ENCODE data around the gene ATXN1. TPM values are rescaled to one million over a fixed set of nuclear protein-coding genes. Genes with fewer than 3 reads are reported as not detected.

Gene ATXN1
- total and polyA plus RNA-seq, 2 of the 13 experiments (the other 11 are each of a cell fraction or from before 2014, with no cell fraction given), result 20.7 to 39.5 TPM

DNA sequence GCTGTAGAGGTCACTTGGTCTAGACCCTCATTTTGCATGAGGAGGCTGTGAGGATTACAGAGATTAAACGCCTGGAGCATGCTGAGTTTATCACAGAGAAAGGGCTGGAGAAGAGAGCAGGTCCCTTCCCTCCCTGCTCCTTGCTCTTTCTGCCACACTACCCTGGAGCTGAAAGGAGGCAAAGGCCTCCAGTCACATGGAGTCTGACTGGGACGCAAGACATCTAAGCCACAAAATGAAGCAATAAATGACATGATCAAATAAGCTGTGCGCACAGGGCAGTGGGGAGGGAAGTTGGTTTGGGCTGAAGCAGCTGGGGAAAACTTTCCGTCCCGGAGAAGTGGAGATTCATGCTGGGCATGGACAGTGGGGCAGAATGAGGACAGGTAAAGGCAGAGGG lies 33.3 kb downstream of the ATXN1 start (continued):
- TF ChIP-seq POLR2AphosphoS2 (IDR thresholded peaks at IDR 0.05; ENCODE audit: low read depth, low read length) (peak; percentile 59; the same call in 1 of the 2 replicates), HOXA5 (CRISPR knock-in tag; IDR thresholded peaks at IDR 0.05) (no peak), ZNF720 (CRISPR knock-in tag; IDR thresholded peaks at IDR 0.05) (no peak), ZNF549 (CRISPR knock-in tag; IDR thresholded peaks at IDR 0.05) (no peak), ZFY (CRISPR knock-in tag; IDR thresholded peaks at IDR 0.05) (peak; percentile 21; the same call in 1 of the 2 replicates), ZC3H13 (CRISPR knock-in tag; IDR thresholded peaks at IDR 0.05) (no peak), EP300 (IDR thresholded peaks at IDR 0.05; ENCODE audit: low read depth in 2 of 2, low read length in 2 of 2) (peak in 1 of 2 experiments; percentile 52; a peak in 1 of 4 replicates), EP300 (CRISPR knock-in tag; IDR thresholded peaks at IDR 0.05; ENCODE audit: borderline replicate concordance) (peak; percentile 63; the same call in 1 of the 2 replicates), TERF1 (CRISPR knock-in tag; IDR thresholded peaks at IDR 0.05) (no peak), CBX1 (IDR thresholded peaks at IDR 0.05; ENCODE audit: low read depth) (no peak), ZNF605 (CRISPR knock-in tag; IDR thresholded peaks at IDR 0.05) (0 out of 2 replicates have a peak, but pooled peaks have one; percentile 15), ZNF737 (CRISPR knock-in tag; IDR thresholded peaks at IDR 0.05; ENCODE audit: borderline replicate concordance) (no peak), ZNF772 (CRISPR knock-in tag; IDR thresholded peaks at IDR 0.05) (no peak)
- TF ChIP-seq, protein P1, sequence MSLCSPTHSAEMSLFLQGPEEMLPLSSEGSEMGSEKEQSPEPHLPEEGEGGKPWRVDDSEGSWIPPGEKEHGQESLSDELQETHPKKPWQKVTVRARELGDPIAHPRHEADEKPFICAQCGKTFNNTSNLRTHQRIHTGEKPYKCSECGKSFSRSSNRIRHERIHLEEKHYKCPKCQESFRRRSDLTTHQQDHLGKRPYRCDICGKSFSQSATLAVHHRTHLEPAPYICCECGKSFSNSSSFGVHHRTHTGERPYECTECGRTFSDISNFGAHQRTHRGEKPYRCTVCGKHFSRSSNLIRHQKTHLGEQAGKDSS (CRISPR knock-in tag; IDR thresholded peaks at IDR 0.05; ENCODE audit: borderline replicate concordance, low read depth), result no peak
- TF ChIP-seq, protein P2, sequence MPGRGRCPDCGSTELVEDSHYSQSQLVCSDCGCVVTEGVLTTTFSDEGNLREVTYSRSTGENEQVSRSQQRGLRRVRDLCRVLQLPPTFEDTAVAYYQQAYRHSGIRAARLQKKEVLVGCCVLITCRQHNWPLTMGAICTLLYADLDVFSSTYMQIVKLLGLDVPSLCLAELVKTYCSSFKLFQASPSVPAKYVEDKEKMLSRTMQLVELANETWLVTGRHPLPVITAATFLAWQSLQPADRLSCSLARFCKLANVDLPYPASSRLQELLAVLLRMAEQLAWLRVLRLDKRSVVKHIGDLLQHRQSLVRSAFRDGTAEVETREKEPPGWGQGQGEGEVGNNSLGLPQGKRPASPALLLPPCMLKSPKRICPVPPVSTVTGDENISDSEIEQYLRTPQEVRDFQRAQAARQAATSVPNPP (CRISPR knock-in tag; IDR thresholded peaks at IDR 0.05), result no peak
- TF ChIP-seq, protein P3, sequence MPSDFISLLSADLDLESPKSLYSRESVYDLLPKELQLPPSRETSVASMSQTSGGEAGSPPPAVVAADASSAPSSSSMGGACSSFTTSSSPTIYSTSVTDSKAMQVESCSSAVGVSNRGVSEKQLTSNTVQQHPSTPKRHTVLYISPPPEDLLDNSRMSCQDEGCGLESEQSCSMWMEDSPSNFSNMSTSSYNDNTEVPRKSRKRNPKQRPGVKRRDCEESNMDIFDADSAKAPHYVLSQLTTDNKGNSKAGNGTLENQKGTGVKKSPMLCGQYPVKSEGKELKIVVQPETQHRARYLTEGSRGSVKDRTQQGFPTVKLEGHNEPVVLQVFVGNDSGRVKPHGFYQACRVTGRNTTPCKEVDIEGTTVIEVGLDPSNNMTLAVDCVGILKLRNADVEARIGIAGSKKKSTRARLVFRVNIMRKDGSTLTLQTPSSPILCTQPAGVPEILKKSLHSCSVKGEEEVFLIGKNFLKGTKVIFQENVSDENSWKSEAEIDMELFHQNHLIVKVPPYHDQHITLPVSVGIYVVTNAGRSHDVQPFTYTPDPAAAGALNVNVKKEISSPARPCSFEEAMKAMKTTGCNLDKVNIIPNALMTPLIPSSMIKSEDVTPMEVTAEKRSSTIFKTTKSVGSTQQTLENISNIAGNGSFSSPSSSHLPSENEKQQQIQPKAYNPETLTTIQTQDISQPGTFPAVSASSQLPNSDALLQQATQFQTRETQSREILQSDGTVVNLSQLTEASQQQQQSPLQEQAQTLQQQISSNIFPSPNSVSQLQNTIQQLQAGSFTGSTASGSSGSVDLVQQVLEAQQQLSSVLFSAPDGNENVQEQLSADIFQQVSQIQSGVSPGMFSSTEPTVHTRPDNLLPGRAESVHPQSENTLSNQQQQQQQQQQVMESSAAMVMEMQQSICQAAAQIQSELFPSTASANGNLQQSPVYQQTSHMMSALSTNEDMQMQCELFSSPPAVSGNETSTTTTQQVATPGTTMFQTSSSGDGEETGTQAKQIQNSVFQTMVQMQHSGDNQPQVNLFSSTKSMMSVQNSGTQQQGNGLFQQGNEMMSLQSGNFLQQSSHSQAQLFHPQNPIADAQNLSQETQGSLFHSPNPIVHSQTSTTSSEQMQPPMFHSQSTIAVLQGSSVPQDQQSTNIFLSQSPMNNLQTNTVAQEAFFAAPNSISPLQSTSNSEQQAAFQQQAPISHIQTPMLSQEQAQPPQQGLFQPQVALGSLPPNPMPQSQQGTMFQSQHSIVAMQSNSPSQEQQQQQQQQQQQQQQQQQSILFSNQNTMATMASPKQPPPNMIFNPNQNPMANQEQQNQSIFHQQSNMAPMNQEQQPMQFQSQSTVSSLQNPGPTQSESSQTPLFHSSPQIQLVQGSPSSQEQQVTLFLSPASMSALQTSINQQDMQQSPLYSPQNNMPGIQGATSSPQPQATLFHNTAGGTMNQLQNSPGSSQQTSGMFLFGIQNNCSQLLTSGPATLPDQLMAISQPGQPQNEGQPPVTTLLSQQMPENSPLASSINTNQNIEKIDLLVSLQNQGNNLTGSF (CRISPR knock-in tag; IDR thresholded peaks at IDR 0.05), result no peak; the same call in 1 of the 2 replicates
- TF ChIP-seq, protein P4, sequence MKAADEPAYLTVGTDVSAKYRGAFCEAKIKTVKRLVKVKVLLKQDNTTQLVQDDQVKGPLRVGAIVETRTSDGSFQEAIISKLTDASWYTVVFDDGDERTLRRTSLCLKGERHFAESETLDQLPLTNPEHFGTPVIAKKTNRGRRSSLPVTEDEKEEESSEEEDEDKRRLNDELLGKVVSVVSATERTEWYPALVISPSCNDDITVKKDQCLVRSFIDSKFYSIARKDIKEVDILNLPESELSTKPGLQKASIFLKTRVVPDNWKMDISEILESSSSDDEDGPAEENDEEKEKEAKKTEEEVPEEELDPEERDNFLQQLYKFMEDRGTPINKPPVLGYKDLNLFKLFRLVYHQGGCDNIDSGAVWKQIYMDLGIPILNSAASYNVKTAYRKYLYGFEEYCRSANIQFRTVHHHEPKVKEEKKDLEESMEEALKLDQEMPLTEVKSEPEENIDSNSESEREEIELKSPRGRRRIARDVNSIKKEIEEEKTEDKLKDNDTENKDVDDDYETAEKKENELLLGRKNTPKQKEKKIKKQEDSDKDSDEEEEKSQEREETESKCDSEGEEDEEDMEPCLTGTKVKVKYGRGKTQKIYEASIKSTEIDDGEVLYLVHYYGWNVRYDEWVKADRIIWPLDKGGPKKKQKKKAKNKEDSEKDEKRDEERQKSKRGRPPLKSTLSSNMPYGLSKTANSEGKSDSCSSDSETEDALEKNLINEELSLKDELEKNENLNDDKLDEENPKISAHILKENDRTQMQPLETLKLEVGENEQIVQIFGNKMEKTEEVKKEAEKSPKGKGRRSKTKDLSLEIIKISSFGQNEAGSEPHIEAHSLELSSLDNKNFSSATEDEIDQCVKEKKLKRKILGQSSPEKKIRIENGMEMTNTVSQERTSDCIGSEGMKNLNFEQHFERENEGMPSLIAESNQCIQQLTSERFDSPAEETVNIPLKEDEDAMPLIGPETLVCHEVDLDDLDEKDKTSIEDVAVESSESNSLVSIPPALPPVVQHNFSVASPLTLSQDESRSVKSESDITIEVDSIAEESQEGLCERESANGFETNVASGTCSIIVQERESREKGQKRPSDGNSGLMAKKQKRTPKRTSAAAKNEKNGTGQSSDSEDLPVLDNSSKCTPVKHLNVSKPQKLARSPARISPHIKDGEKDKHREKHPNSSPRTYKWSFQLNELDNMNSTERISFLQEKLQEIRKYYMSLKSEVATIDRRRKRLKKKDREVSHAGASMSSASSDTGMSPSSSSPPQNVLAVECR (CRISPR knock-in tag; IDR thresholded peaks at IDR 0.05; ENCODE audit: borderline replicate concordance), result peak; percentile 32; the same call in 1 of the 2 replicates
